ENCODE data around the gene ZNF750.

GRCh38 chr17:82797061-82797460, 42.8 kb downstream of the ZNF750 start:
- no peak for TF ChIP-seq CTCF (IDR thresholded peaks at IDR 0.05)
- no peak for TF ChIP-seq POLR2A (IDR thresholded peaks at IDR 0.05)

Data from suprapubic skin (tissue), 3 donors.